SK-N-SH treated with all-trans-retinoic acid at 6 μM for 48 hours (cell line): ENCODE results near the gene MLXIP.

Source experiments
- ARNTL ChIP-seq: fragments of 450-650 bp; formaldehyde crosslinking; IDR thresholded peaks from 2 replicates; pipeline ENCODE4 v1.5.0; 2020; ENCODE audit warnings: low read depth, mild to moderate bottlenecking, moderate library complexity, borderline replicate concordance
- GLIS3 ChIP-seq: fragments of 250-450 bp; sonication (Bioruptor Pico); IDR thresholded peaks from 2 replicates; pipeline ENCODE4 v1.5.0; 2020; ENCODE audit warnings: mild to moderate bottlenecking, moderate library complexity
- ZC3H10 ChIP-seq: fragments of 250-450 bp; sonication (Bioruptor Pico); IDR thresholded peaks from 2 replicates; pipeline ENCODE4 v1.5.1; 2021; ENCODE audit warnings: mild to moderate bottlenecking, moderate library complexity
- ZFP3 ChIP-seq: fragments of 250-450 bp; sonication (Bioruptor Pico); IDR thresholded peaks from 2 replicates; pipeline ENCODE4 v1.5.0; 2020; ENCODE audit warnings: mild to moderate bottlenecking, moderate library complexity
- TF ChIP-seq, protein P1 (sequence below): fragments of 250-450 bp; sonication (Bioruptor Pico); IDR thresholded peaks from 2 replicates; pipeline ENCODE4 v1.5.1; 2020; ENCODE audit warnings: low read depth, mild to moderate bottlenecking, moderate library complexity

DNA sequence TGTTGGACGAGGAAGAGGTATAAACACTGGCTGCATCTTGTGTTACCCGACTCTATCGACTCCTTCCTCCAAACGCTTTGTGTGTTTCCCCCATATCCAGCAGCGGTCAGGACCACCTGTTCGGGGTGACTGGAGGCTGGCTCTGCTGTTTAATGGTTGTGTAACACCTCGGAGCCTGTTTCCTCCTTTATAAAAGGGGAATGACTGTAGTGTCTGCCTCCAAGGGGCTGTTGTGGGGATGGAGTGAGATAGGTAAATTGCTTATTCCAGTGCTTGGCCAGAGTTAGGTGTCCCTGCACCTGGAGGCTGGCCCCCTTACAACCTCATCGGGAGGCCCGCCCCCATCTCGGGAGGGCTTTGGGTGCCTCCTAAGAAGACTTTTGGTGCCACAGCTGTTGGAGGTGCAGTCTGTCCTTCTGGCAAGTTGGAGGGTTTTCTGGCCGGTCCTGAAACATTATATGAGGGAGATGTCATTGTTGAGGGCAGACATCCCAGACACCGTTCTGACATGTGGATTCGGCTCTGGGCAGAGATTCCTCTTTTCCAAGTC, 1.1 kb downstream of the MLXIP start:
- TF ChIP-seq GLIS3: no peak
- TF ChIP-seq, protein P1, sequence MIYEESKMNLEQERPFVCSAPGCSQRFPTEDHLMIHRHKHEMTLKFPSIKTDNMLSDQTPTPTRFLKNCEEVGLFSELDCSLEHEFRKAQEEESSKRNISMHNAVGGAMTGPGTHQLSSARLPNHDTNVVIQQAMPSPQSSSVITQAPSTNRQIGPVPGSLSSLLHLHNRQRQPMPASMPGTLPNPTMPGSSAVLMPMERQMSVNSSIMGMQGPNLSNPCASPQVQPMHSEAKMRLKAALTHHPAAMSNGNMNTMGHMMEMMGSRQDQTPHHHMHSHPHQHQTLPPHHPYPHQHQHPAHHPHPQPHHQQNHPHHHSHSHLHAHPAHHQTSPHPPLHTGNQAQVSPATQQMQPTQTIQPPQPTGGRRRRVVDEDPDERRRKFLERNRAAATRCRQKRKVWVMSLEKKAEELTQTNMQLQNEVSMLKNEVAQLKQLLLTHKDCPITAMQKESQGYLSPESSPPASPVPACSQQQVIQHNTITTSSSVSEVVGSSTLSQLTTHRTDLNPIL (CRISPR knock-in tag): no peak
- no peak for TF ChIP-seq ZC3H10 (CRISPR knock-in tag)
- no peak for TF ChIP-seq ARNTL
- no peak for TF ChIP-seq ZFP3 (CRISPR knock-in tag)
